GM19351 (cell line): ENCODE results near the gene AARS2.
A peak's percentile ranks its signal among the peaks of the same experiment; 100 is the strongest.
"Not testable (repeated sequence)": the region's sequence is repeated elsewhere in the genome, so short reads cannot be mapped to it uniquely, and the experiment has no call there.

Experiments used
- ATAC-seq: cut with Tn5 transposase; IDR thresholded peaks from one replicate; pipeline ENCODE4 v1.9.1; 2021; ENCODE audit warnings: mild to moderate bottlenecking, moderate library complexity; ENCODE audit not compliant: unreplicated experiment

The AARS2 gene

GRCh38 chr6:44312901-44313788, at the start of gene AARS2:
Gene AARS2, minus strand, starts transcription at chr6:44313347. Its CDS starts 24 bp downstream, at chr6:44313323.
- ATAC-seq, result peak; percentile 96

GRCh38 chr6:44361947-44362346, 48.8 kb upstream of the AARS2 start:
- no peak for ATAC-seq

- no peak for ATAC-seq
These were observed 46.8 kb upstream of the AARS2 start for GRCh38 chr6:44359973-44360372.

- ATAC-seq, result no peak
These were observed 43.3 kb upstream of the AARS2 start for GRCh38 chr6:44356487-44356886.

- ATAC-seq, result no peak
These were observed 42.5 kb upstream of the AARS2 start for GRCh38 chr6:44355640-44356039.

GRCh38 chr6:44353336-44353735, 40.2 kb upstream of the AARS2 start:
- no peak for ATAC-seq

GRCh38 chr6:44352259-44352658, 39.1 kb upstream of the AARS2 start:
- no peak for ATAC-seq

- ATAC-seq, result not testable (repeated sequence)
These were observed 37.5 kb upstream of the AARS2 start for GRCh38 chr6:44350650-44350994.

- no peak for ATAC-seq
These were observed 36.9 kb upstream of the AARS2 start for GRCh38 chr6:44349904-44350649.

- not testable (repeated sequence) for ATAC-seq
These were observed 33.7 kb upstream of the AARS2 start for GRCh38 chr6:44346818-44347217.

- no peak for ATAC-seq
These were observed 29.3 kb upstream of the AARS2 start, which contains the start of gene SPATS1 for GRCh38 chr6:44342489-44342888. Gene SPATS1, plus strand, starts transcription at chr6:44342650. Its CDS starts 446 bp downstream, at chr6:44343096.

GRCh38 chr6:44342052-44342451, 28.9 kb upstream of the AARS2 start:
- ATAC-seq, result no peak

GRCh38 chr6:44341095-44341890, 28.1 kb upstream of the AARS2 start:
- ATAC-seq, result no peak

- ATAC-seq, result no peak
These were observed 26.8 kb upstream of the AARS2 start for GRCh38 chr6:44339763-44340625.

GRCh38 chr6:44339301-44339700, 26.2 kb upstream of the AARS2 start:
- ATAC-seq, result no peak

GRCh38 chr6:44338228-44339122, 25.3 kb upstream of the AARS2 start:
- peak; percentile 62 for ATAC-seq

GRCh38 chr6:44335631-44336030, 22.5 kb upstream of the AARS2 start:
- no peak for ATAC-seq

- ATAC-seq, result no peak
These were observed 20.8 kb upstream of the AARS2 start for GRCh38 chr6:44333942-44334341.

- no peak for ATAC-seq
These were observed 20.2 kb upstream of the AARS2 start for GRCh38 chr6:44333273-44333919.
